GM12878 (cell line): ENCODE results near the gene PPP3CA. TPM values are rescaled to one million over a fixed set of nuclear protein-coding genes. Genes with fewer than 3 reads are reported as not detected.

ENCODE experiments used
- ATAC-seq: fragments of 200-7000 bp; cut with Tn5 transposase; 3 replicates; pipeline ENCODE4 v1.9.1; 2020; ENCODE audit warnings: mild to moderate bottlenecking, moderate library complexity
- BruUV-seq: library from RNA; stranded (reverse); fragments of 400-500 nt; replicated peaks from 2 replicates; lab custom pipeline; 2021; lab: Mats Ljungman, UMichigan
- CTCF ChIA-PET: fragments of 300-600 bp; sonication (Branson Sonifier 250); formaldehyde crosslinking; extraction: SDS; loops from one replicate; lab custom pipeline; 2021; ENCODE audit warnings: inconsistent platforms; lab: Yijun Ruan, JAX
- POLR2A ChIA-PET: fragments of 350-600 bp; formaldehyde crosslinking; extraction: SDS; loops from one replicate; lab custom pipeline; 2021; ENCODE audit warnings: inconsistent platforms; lab: Charles Lee
- RAD21 ChIA-PET: fragments of 300-600 bp; sonication (Branson Sonifier 250); formaldehyde crosslinking; loops from one replicate; lab custom pipeline; 2023; ENCODE audit warnings: antibody characterized with exemption; ENCODE audit not compliant: unreplicated experiment; lab: Charles Lee
- SMC1A ChIA-PET: fragments of 300-600 bp; sonication (Branson Sonifier 250); formaldehyde crosslinking; loops from one replicate; lab custom pipeline; 2023; ENCODE audit not compliant: unreplicated experiment, uncharacterized antibody; lab: Charles Lee
- DNase-seq: peaks from one replicate; pipeline ENCODE4 v3.0.0-alpha.2; 2011; ENCODE audit warnings: low read depth, low spot score
- FAIRE-seq: peaks from 3 replicates; lab custom pipeline; 2011; peaks lifted over from hg19 to GRCh38; lab: Jason Lieb, UNC
- H2AFZ ChIP-seq: 2 replicates; pipeline ENCODE4 v1.6.0; 2011; ENCODE audit warnings: low read depth, low read length, control low read depth; ENCODE audit not compliant: control insufficient read depth
- H3K27ac ChIP-seq: 2 replicates; pipeline ENCODE4 v1.5.1; 2011; ENCODE audit warnings: control low read depth; ENCODE audit not compliant: control insufficient read depth, insufficient read depth
- H3K27me3 ChIP-seq, 2 experiments: replicated peaks in 1 of 2; 2 replicates each; pipeline versions ENCODE4 v1.6.0 to v1.6.1; 2011; ENCODE audit warnings: low read length in 1 of 2; ENCODE audit not compliant: control insufficient read depth in 2 of 2, insufficient read depth in 2 of 2
- H3K36me3 ChIP-seq, 2 experiments: 2 replicates each; pipeline ENCODE4 v1.5.1; 2011; ENCODE audit warnings: low read length in 1 of 2; ENCODE audit not compliant: control insufficient read depth in 2 of 2, insufficient read depth in 2 of 2
- H3K4me1 ChIP-seq: 2 replicates; pipeline ENCODE4 v1.6.1; 2011; ENCODE audit warnings: mild to moderate bottlenecking, low read length, moderate library complexity, mixed read lengths; ENCODE audit not compliant: control insufficient read depth, insufficient read depth
- H3K4me2 ChIP-seq: 2 replicates; pipeline ENCODE4 v1.6.0; 2011; ENCODE audit warnings: control low read depth; ENCODE audit not compliant: control insufficient read depth, insufficient read depth
- H3K4me3 ChIP-seq: fragments of 200-600 bp; sonication (generic); 2 replicates; pipeline ENCODE4 v1.5.1; 2016
- H3K79me2 ChIP-seq: 2 replicates; pipeline ENCODE4 v1.6.0; 2011; ENCODE audit warnings: low read length; ENCODE audit not compliant: control insufficient read depth, insufficient read depth
- H3K9ac ChIP-seq: 2 replicates; pipeline ENCODE4 v1.8.0; 2011; ENCODE audit warnings: low read length, control low read depth, mixed read lengths; ENCODE audit not compliant: control insufficient read depth, insufficient read depth
- H3K9me3 ChIP-seq: replicated peaks from 3 replicates; pipeline ENCODE4 v1.5.1; 2011; ENCODE audit warnings: mild to moderate bottlenecking, low read length; ENCODE audit not compliant: control insufficient read depth, insufficient read depth
- H4K20me1 ChIP-seq: 2 replicates; pipeline ENCODE4 v1.6.0; 2011; ENCODE audit not compliant: control insufficient read depth, insufficient read depth
- ATF2 ChIP-seq: IDR thresholded peaks from 2 replicates; pipeline ENCODE4 v1.6.1; 2012; ENCODE audit warnings: low read length, inconsistent platforms
- ATF3 ChIP-seq: IDR thresholded peaks from 2 replicates; pipeline ENCODE4 v1.6.1; 2011; ENCODE audit warnings: low read depth, mild to moderate bottlenecking, low read length, moderate library complexity, borderline replicate concordance; ENCODE audit errors: extremely low read depth
- BCL3 ChIP-seq: IDR thresholded peaks from 2 replicates; pipeline ENCODE4 v1.6.1; 2011; ENCODE audit warnings: borderline replicate concordance, low read depth, mild to moderate bottlenecking, moderate library complexity, low read length; ENCODE audit not compliant: insufficient read depth, poor library complexity, severe bottlenecking
- CBX5 ChIP-seq: sonication (generic); IDR thresholded peaks from 2 replicates; pipeline ENCODE4 v1.6.1; 2016; ENCODE audit warnings: low read depth, moderate library complexity, mild to moderate bottlenecking, inconsistent platforms
- CREM ChIP-seq: IDR thresholded peaks from 2 replicates; pipeline ENCODE4 v1.6.1; 2014; ENCODE audit warnings: antibody characterized with exemption, low read depth
- EP300 ChIP-seq, 2 experiments: fragments of 150-350 bp in 1 of 2; IDR thresholded peaks; 2 replicates each; pipeline ENCODE4 v1.6.1; 2011 to 2012; ENCODE audit warnings: low read depth in 2 of 2, low read length in 2 of 2, borderline replicate concordance in 1 of 2, improper control_type of control experiment in 1 of 2, inconsistent platforms in 1 of 2; ENCODE audit not compliant: control insufficient read depth in 1 of 2
- ETV6 ChIP-seq, 2 experiments: fragments of 450-650 bp in 1 of 2; IDR thresholded peaks in 1 of 2; conservative IDR thresholded peaks in 1 of 2; 2 replicates each; pipeline ENCODE4 v1.6.1; 2014; ENCODE audit warnings: antibody characterized with exemption in 1 of 2, borderline replicate concordance in 1 of 2, low read depth in 1 of 2, mild to moderate bottlenecking in 1 of 2, moderate library complexity in 1 of 2
- GABPA ChIP-seq: IDR thresholded peaks from 2 replicates; pipeline ENCODE4 v1.6.1; 2014; ENCODE audit warnings: antibody characterized with exemption, low read depth, mild to moderate bottlenecking, inconsistent platforms
- JUNB ChIP-seq: IDR thresholded peaks from 2 replicates; pipeline ENCODE4 v1.6.1; 2016; ENCODE audit warnings: antibody characterized with exemption, mild to moderate bottlenecking
- MEF2A ChIP-seq: IDR thresholded peaks from 2 replicates; pipeline ENCODE4 v1.6.1; 2011; ENCODE audit warnings: low read depth, mild to moderate bottlenecking, low read length, moderate library complexity; ENCODE audit not compliant: insufficient read depth
- NR2C2 ChIP-seq: IDR thresholded peaks from 2 replicates; pipeline ENCODE4 v1.6.1; 2011; ENCODE audit warnings: borderline replicate concordance, low read depth; ENCODE audit not compliant: control insufficient read depth, insufficient read length
- PAX5 ChIP-seq: IDR thresholded peaks from 2 replicates; pipeline ENCODE4 v1.6.1; 2011; ENCODE audit warnings: low read depth, low read length, borderline replicate concordance
- RUNX3 ChIP-seq: IDR thresholded peaks from 2 replicates; pipeline ENCODE4 v1.6.1; 2012; ENCODE audit warnings: low read length, inconsistent platforms
- SIN3A ChIP-seq: IDR thresholded peaks from 2 replicates; pipeline ENCODE4 v1.6.1; 2012; ENCODE audit warnings: low read depth, low read length, improper control_type of control experiment
- SREBF2 ChIP-seq: IDR thresholded peaks from 2 replicates; pipeline ENCODE4 v1.6.1; 2012; ENCODE audit warnings: mild to moderate bottlenecking, low read length
- ZBTB40 ChIP-seq: fragments of 450-650 bp; IDR thresholded peaks from 2 replicates; pipeline ENCODE4 v1.6.1; 2016; ENCODE audit warnings: mild to moderate bottlenecking, moderate library complexity, borderline replicate concordance
- WGBS: methylation state at CpG from one replicate; pipeline ENCODE4 v1.1.6; 2016; ENCODE audit warnings: low lambda C conversion rate; ENCODE audit not compliant: insufficient replicate concordance, insufficient coverage; ENCODE audit errors: missing lambda C conversion rate; 5-methylcytosine and 5-hydroxymethylcytosine counted together
- in situ Hi-C: fragments of 300-500 bp; cut with MboI; formaldehyde crosslinking; loops from 9 replicates; pipeline ENCODE4 v1.14.3; 2018; ENCODE audit warnings: mixed read lengths
- intact Hi-C: fragments of 100-400 bp; cut with micrococcal nuclease; formaldehyde crosslinking; loops from one replicate; pipeline ENCODE4 v1.14.2; 2022; ENCODE audit not compliant: unreplicated experiment
- polyA plus RNA-seq, 11 experiments: library from polyadenylated mRNA; depleted of rRNA in 4 of 11; unstranded in 6 of 11; stranded (reverse) in 5 of 11; fragments of >200 nt; fragmentation: Nextera tagmentation in 4 of 11; fragmentation: Illumina TruSeq in 1 of 11; extraction: Ambion mirVana in 4 of 11; extraction: Trizol in 1 of 11; gene quantifications; 1 replicate in 1 of 11; 2 replicates in 10 of 11; pipeline versions ENCODE4 v1.2.1 to v1.2.3, GENCODE V29; 2011 to 2016; ENCODE audit warnings: inconsistent platforms in 2 of 11, missing spikeins in 2 of 11, low read depth in 1 of 11
- total RNA-seq, 4 experiments: library from RNA; depleted of rRNA in 3 of 4; stranded (reverse); fragments of >200 nt in 3 of 4; fragmentation: Illumina TruSeq in 1 of 4; extraction: Trizol in 1 of 4; gene quantifications; 2 replicates each; pipeline versions ENCODE4 v1.2.1 to v1.2.3, GENCODE V29; 2013 to 2021

The PPP3CA gene
- total and polyA plus RNA-seq, 10 of the 15 experiments (the other 5 are each of a cell fraction or from before 2014, with no cell fraction given) = 0.33 to 9.0 (median 1.0) TPM

GRCh38 chr4:101014417-101014816 is 332.9 kb downstream of the PPP3CA start:
- 0 out of 2 replicates have a peak overlapping the region, but pooled peaks have one; percentile 10 for H3K4me3 ChIP-seq
- intact Hi-C loops = loop anchor here (2.0 kb wide), 1 partner anchor 190 kb away; no protein-coding TSS in a partner anchor
- H2AFZ ChIP-seq = no peak overlapping the region
- H3K9ac ChIP-seq = no peak overlapping the region
- ATAC-seq (peak; percentile 66), FAIRE-seq (no peak), DNase-seq (peak; percentile 57)
- H3K36me3 ChIP-seq = no peaks in the 10 kb centered on the region
- ChIA-PET RAD21 (no interaction called here), SMC1A (interaction anchor here (0.6 to 2.9 kb wide), 8 partner anchors 8 to 654 kb away, joined by 3 to 11 read pairs (median 3); no protein-coding TSS in a partner anchor), POLR2A (no interaction called here), CTCF (no interaction called here)
- no peaks in the 10 kb centered on the region for H3K27me3 ChIP-seq
- 1% methylated on average over 3 of the region's 3 CpGs for WGBS
- no TSS peak for BruUV-seq
- H3K27ac ChIP-seq = no peak overlapping the region; the same call in 1 of the 2 replicates
- in situ Hi-C loops = loop anchor here (10.0 to 25.0 kb wide), 3 partner anchors 190 to 1177 kb away; no protein-coding TSS in a partner anchor
- H4K20me1 ChIP-seq = no peaks in the 10 kb centered on the region
- peaks cover 61% of the 10 kb centered on the region for H3K4me1 ChIP-seq
- H3K9me3 ChIP-seq = peaks cover 2% of the 10 kb centered on the region; the same call in 1 of the 3 replicates
- no peaks in the 10 kb centered on the region for H3K79me2 ChIP-seq
- peak overlapping the region; percentile 26 for H3K4me2 ChIP-seq
- no peak for TF ChIP-seq ZBTB40
- peak; percentile 30; the same call in 1 of the 2 replicates for TF ChIP-seq GABPA
- no peak for TF ChIP-seq BCL3
- TF ChIP-seq ATF2 = peak; percentile 68
- 0 out of 2 replicates have a peak, but pooled peaks have one; percentile 14 for TF ChIP-seq MEF2A
- peak; percentile 26 to 65; a peak in 2 of 4 replicates for TF ChIP-seq EP300 (IDR thresholded peaks at IDR 0.05; ENCODE audit: borderline replicate concordance in 1 of 2, control insufficient read depth in 1 of 2, low read depth in 2 of 2, low read length in 2 of 2)
- no peak for TF ChIP-seq SREBF2
- TF ChIP-seq CREM = 0 out of 2 replicates have a peak, but pooled peaks have one; percentile 64
- no peak for TF ChIP-seq SIN3A
- peak in 1 of 2 experiments; percentile 56; a peak in 1 of 4 replicates for TF ChIP-seq ETV6 (conservative IDR thresholded peaks at IDR 0.05 in 1 of 2, IDR thresholded peaks at IDR 0.05 in 1 of 2; ENCODE audit: borderline replicate concordance in 1 of 2, low read depth in 1 of 2)
- no peak for TF ChIP-seq NR2C2
- peak; percentile 88 for TF ChIP-seq JUNB
- TF ChIP-seq PAX5 = 0 out of 2 replicates have a peak, but pooled peaks have one; percentile 31
- no peak for TF ChIP-seq ATF3
- TF ChIP-seq RUNX3 = peak; percentile 79
- no peak for TF ChIP-seq CBX5
